A673 (cell line): Measurements from ENCODE around the gene PPP2R5B. TPM values are rescaled to one million over a fixed set of nuclear protein-coding genes. Genes with fewer than 3 reads are reported as not detected.

Experiments used
- BruUV-seq: library from RNA; stranded (reverse); fragments of 400-500 nt; replicated peaks from 2 replicates; lab custom pipeline; 2021; lab: Mats Ljungman, UMichigan
- CTCF ChIA-PET: fragments of 300-600 bp; sonication (Branson Sonifier 250); formaldehyde crosslinking; loops from one replicate; lab custom pipeline; 2022; ENCODE audit warnings: antibody characterized with exemption; lab: Charles Lee
- POLR2A ChIA-PET: fragments of 300-600 bp; sonication (Branson Sonifier 250); formaldehyde crosslinking; loops from one replicate; lab custom pipeline; 2022; ENCODE audit warnings: antibody characterized with exemption; ENCODE audit not compliant: low non-redundant PET; lab: Charles Lee
- DNase-seq: peaks from one replicate; pipeline ENCODE4 v3.0.0-alpha.2; 2015; ENCODE audit warnings: low spot score
- H3K27ac ChIP-seq: fragments of 200-600 bp; sonication (generic); 2 replicates; pipeline ENCODE4 v1.5.1; 2016; ENCODE audit warnings: mixed run types, low read depth, mild to moderate bottlenecking, mixed read lengths, antibody characterized with exemption, low read length; ENCODE audit not compliant: poor library complexity, severe bottlenecking
- H3K27me3 ChIP-seq: fragments of 200-600 bp; sonication (generic); replicated peaks from 2 replicates; pipeline ENCODE4 v1.6.1; 2017; ENCODE audit warnings: mixed run types, low read depth, mild to moderate bottlenecking, mixed read lengths, antibody characterized with exemption, low read length; ENCODE audit not compliant: insufficient read depth, poor library complexity
- H3K36me3 ChIP-seq: fragments of 200-600 bp; sonication (generic); 2 replicates; pipeline ENCODE4 v1.6.1; 2016; ENCODE audit warnings: mixed run types, mild to moderate bottlenecking, mixed read lengths, antibody characterized with exemption, low read length; ENCODE audit not compliant: insufficient read depth, poor library complexity, severe bottlenecking
- H3K4me1 ChIP-seq: fragments of 200-600 bp; sonication (generic); 2 replicates; pipeline ENCODE4 v1.6.1; 2017; ENCODE audit warnings: mixed run types, mild to moderate bottlenecking, mixed read lengths, antibody characterized with exemption, low read length; ENCODE audit not compliant: insufficient read depth, poor library complexity, severe bottlenecking
- H3K4me3 ChIP-seq: fragments of 200-600 bp; sonication (generic); 2 replicates; pipeline ENCODE4 v1.5.1; 2016; ENCODE audit warnings: low read depth, mixed run types, mild to moderate bottlenecking, mixed read lengths, low read length; ENCODE audit not compliant: poor library complexity, severe bottlenecking
- H3K9me3 ChIP-seq: fragments of 200-600 bp; sonication (generic); 2 replicates; pipeline ENCODE4 v1.6.1; 2016; ENCODE audit warnings: mixed run types, low read depth, mild to moderate bottlenecking, mixed read lengths, antibody characterized with exemption, low read length; ENCODE audit not compliant: poor library complexity, severe bottlenecking
- EZH2 ChIP-seq: fragments of 200-600 bp; sonication (generic); IDR thresholded peaks from 2 replicates; pipeline ENCODE4 v1.6.1; 2017; ENCODE audit warnings: borderline replicate concordance, low read depth, mild to moderate bottlenecking, mixed read lengths, antibody characterized with exemption, low read length; ENCODE audit not compliant: poor library complexity, severe bottlenecking
- intact Hi-C: fragments of 100-400 bp; cut with micrococcal nuclease; formaldehyde crosslinking; loops from one replicate; pipeline ENCODE4 v1.10.0; 2022; ENCODE audit not compliant: unreplicated experiment
- total RNA-seq: library from RNA; stranded (reverse); gene quantifications from 2 replicates; pipeline ENCODE4 v1.2.3, GENCODE V29; 2021
- TF ChIP-seq, protein P1 (sequence below): fragments of 300-800, 200-600 bp; sonication (generic); conservative IDR thresholded peaks from 2 replicates; pipeline ENCODE4 v1.5.1; 2017; ENCODE audit warnings: low read depth, mild to moderate bottlenecking, antibody characterized with exemption, low read length, moderate library complexity, mixed read lengths

Gene PPP2R5B
- total RNA-seq, 1 experiment from 2014 or later, result 16.1 TPM

DNA sequence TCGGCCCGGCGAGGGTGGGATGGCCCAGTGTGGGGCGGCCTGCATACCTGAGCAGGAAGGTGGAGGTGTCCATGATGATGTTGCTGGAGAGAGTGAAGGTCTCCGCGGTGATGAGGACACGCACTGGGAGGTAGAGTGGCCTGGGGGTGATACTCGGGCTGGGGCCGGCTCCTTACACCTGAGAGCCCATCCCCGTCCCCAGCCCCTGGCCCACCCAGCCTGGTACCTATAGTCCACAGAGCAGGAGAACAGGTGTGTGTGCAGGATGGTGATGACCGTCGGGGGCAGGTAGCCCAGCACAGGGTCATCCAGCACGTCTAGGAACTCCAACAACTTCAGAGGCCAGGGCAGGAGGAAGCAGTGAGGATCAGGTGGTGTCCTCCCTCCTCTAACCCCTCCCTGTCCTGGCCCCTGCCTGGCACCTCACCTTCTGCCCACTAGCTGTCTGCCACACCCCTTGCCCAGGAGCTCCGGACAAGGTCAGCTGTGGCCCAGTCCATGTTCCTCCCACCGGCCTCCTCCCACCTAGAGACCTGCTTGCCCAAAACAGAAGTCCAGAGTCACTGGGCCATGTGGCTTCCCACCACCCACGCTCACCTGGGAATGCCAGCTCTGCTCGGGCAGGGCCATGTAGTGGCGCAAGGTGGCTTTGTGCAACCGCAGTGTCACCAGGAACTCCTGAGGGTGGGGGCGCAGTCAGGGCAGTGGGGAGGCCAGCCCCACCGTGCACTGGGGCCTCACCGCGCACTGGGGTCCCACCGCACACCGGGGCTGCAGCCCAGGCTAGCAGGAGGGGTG is 18.8 kb upstream of the PPP2R5B start:
- POLR2A ChIA-PET, result no interaction called here
- Histone ChIP-seq H3K4me1 (no peaks in the 10 kb centered on the region), H3K27ac (no peak overlapping the region), H3K27me3 (no peaks in the 10 kb centered on the region), H3K9me3 (no peaks in the 10 kb centered on the region), H3K4me3 (no peak overlapping the region), H3K36me3 (peaks cover 31% of the 10 kb centered on the region)
- no TSS peak for BruUV-seq
- TF ChIP-seq, protein P1, sequence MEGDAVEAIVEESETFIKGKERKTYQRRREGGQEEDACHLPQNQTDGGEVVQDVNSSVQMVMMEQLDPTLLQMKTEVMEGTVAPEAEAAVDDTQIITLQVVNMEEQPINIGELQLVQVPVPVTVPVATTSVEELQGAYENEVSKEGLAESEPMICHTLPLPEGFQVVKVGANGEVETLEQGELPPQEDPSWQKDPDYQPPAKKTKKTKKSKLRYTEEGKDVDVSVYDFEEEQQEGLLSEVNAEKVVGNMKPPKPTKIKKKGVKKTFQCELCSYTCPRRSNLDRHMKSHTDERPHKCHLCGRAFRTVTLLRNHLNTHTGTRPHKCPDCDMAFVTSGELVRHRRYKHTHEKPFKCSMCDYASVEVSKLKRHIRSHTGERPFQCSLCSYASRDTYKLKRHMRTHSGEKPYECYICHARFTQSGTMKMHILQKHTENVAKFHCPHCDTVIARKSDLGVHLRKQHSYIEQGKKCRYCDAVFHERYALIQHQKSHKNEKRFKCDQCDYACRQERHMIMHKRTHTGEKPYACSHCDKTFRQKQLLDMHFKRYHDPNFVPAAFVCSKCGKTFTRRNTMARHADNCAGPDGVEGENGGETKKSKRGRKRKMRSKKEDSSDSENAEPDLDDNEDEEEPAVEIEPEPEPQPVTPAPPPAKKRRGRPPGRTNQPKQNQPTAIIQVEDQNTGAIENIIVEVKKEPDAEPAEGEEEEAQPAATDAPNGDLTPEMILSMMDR, result no peak
- no peak for TF ChIP-seq EZH2
- intact Hi-C loops, result no loop called here
- CTCF ChIA-PET, result no interaction called here
- no peak for DNase-seq

DNA sequence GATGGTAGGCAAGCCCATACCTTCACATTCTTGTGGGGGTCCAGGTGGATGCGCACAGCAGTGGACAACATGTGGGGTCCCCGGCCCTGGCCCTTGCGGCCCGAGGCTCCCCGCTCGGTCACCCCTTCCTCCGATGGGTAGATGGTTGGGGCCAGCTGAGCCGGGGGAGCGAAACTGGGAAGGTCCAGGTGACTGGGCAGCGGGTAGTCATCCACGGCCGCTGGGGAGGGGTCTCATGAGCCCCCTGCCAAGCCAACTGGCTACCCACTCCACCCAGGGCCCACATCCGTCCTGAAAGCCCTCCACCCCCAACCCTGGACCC is 18.2 kb upstream of the PPP2R5B start:
- Histone ChIP-seq H3K9me3 (no peaks in the 10 kb centered on the region), H3K27ac (no peak overlapping the region), H3K36me3 (peaks cover 37% of the 10 kb centered on the region), H3K4me1 (no peaks in the 10 kb centered on the region), H3K27me3 (no peaks in the 10 kb centered on the region), H3K4me3 (no peak overlapping the region)
- no peak for DNase-seq
- no TSS peak for BruUV-seq
- TF ChIP-seq, protein P1, result no peak
- no peak for TF ChIP-seq EZH2
- intact Hi-C loops, result no loop called here
- POLR2A ChIA-PET, result no interaction called here
- CTCF ChIA-PET, result no interaction called here

GRCh38 chr11:64908766-64909165 is 15.7 kb upstream of the PPP2R5B start:
- Histone ChIP-seq H3K9me3 (no peaks in the 10 kb centered on the region), H3K4me3 (no peak overlapping the region), H3K4me1 (no peaks in the 10 kb centered on the region), H3K36me3 (peaks cover 48% of the 10 kb centered on the region), H3K27ac (no peak overlapping the region), H3K27me3 (no peaks in the 10 kb centered on the region)
- no TSS peak for BruUV-seq
- intact Hi-C loops, result no loop called here
- ChIA-PET POLR2A (no interaction called here), CTCF (no interaction called here)
- no peak for DNase-seq
- TF ChIP-seq, protein P1, result no peak
- TF ChIP-seq EZH2, result no peak
